Naive B cell (primary cell): ENCODE data around the gene THADA. TPM values are rescaled to one million over a fixed set of nuclear protein-coding genes. Genes with fewer than 3 reads are reported as not detected.

Experiments used
- ATAC-seq, 2 donors: fragments of 150-1000 bp; cut with Tn5 transposase; 2 replicates each; pipeline ENCODE4 v1.10.0; 2021; ENCODE audit warnings: low read depth in 2 of 2, mild to moderate bottlenecking in 2 of 2, moderate library complexity in 2 of 2
- DNase-seq: peaks from one replicate; pipeline ENCODE4 v3.0.0; 2022
- H3K27ac Mint-ChIP-seq, 6 donors: one replicate each; pipeline ENCODE4 v1.8.0; 2020 to 2022; ENCODE audit warnings: mild to moderate bottlenecking in 6 of 6, mixed read lengths in 6 of 6, moderate library complexity in 5 of 6, inconsistent platforms in 2 of 6
- H3K27me3 Mint-ChIP-seq, 3 donors: one replicate each; pipeline ENCODE4 v1.8.0; 2021 to 2022; ENCODE audit warnings: mixed read lengths in 3 of 3, mild to moderate bottlenecking in 1 of 3
- H3K36me3 Mint-ChIP-seq, 2 donors: one replicate each; pipeline ENCODE4 v1.8.0; 2020 to 2022; ENCODE audit warnings: mixed read lengths in 2 of 2, inconsistent platforms in 1 of 2, mild to moderate bottlenecking in 1 of 2
- H3K4me1 Mint-ChIP-seq, 3 donors: one replicate each; pipeline ENCODE4 v1.8.0; 2020 to 2022; ENCODE audit warnings: mixed read lengths in 3 of 3, inconsistent platforms in 1 of 3, mild to moderate bottlenecking in 1 of 3, moderate library complexity in 1 of 3
- H3K4me3 Mint-ChIP-seq, 8 donors: one replicate each; pipeline ENCODE4 v1.8.0; 2020 to 2022; ENCODE audit warnings: mild to moderate bottlenecking in 8 of 8, mixed read lengths in 8 of 8, moderate library complexity in 8 of 8, inconsistent platforms in 2 of 8
- H3K9me3 Mint-ChIP-seq, 7 donors: one replicate each; pipeline ENCODE4 v1.8.0; 2020 to 2022; ENCODE audit warnings: mixed read lengths in 7 of 7, mild to moderate bottlenecking in 5 of 7, inconsistent platforms in 2 of 7, moderate library complexity in 1 of 7
- polyA plus RNA-seq, 6 donors: library from polyadenylated mRNA; unstranded; fragments of 300-500 nt; fragmentation: Illumina TruSeq; gene quantifications; one replicate each; pipeline ENCODE4 v1.2.3, GENCODE V29; 2021; ENCODE audit warnings: low read depth in 6 of 6

Gene THADA
- polyA plus RNA-seq, 6 donors from 2014 or later = 8.3 to 20.2 (median 13.0) TPM

- Mint-ChIP-seq H3K27me3 (no peaks in the 10 kb centered on the region), H3K9me3 (no peaks in the 10 kb centered on the region), H3K36me3 (peaks cover 4 to 10% of the 10 kb centered on the region in 2 donors), H3K4me1 (peaks cover under 1 to 7% (median 1%) of the 10 kb centered on the region in 3 donors), H3K27ac (no peak overlapping the region), H3K4me3 (no peak overlapping the region)
- ATAC-seq = no peak
- DNase-seq = no peak
These were observed 181.8 kb downstream of the THADA start for GRCh38 chr2:43414033-43414432.

- ATAC-seq (no peak), DNase-seq (no peak)
- peaks cover 0 to 10% of the 10 kb centered on the region in 2 donors for H3K36me3 Mint-ChIP-seq
- no peaks in the 10 kb centered on the region for H3K27me3 Mint-ChIP-seq
- H3K9me3 Mint-ChIP-seq = no peaks in the 10 kb centered on the region
- no peak overlapping the region for H3K27ac Mint-ChIP-seq
- H3K4me1 Mint-ChIP-seq = peaks cover 7 to 15% (median 12%) of the 10 kb centered on the region in 3 donors
- no peak overlapping the region for H3K4me3 Mint-ChIP-seq
These were observed 183.6 kb downstream of the THADA start for GRCh38 chr2:43412114-43412753.

GRCh38 chr2:43410055-43410604 lies 185.7 kb downstream of the THADA start:
- no peak for DNase-seq
- no peak overlapping the region for H3K27ac Mint-ChIP-seq

GRCh38 chr2:43408407-43409160 lies 187.3 kb downstream of the THADA start:
- Mint-ChIP-seq H3K27me3 (no peaks in the 10 kb centered on the region), H3K36me3 (peaks cover 0 to 4% of the 10 kb centered on the region in 2 donors), H3K27ac (peak overlapping the region in 5 of 6 donors; percentile 8 to 55 (median 28)), H3K9me3 (no peaks in the 10 kb centered on the region), H3K4me3 (peak overlapping the region in 1 of 8 donors; percentile 7), H3K4me1 (peaks cover 12 to 19% (median 14%) of the 10 kb centered on the region in 3 donors)
- DNase-seq (peak; percentile 40), ATAC-seq (peak; percentile 96 to 98)

More at GRCh38 chr2:43410055-43410604, 185.7 kb downstream of the THADA start:
- Mint-ChIP-seq H3K36me3 (peaks cover 0 to 11% of the 10 kb centered on the region in 2 donors), H3K4me1 (peaks cover 7 to 19% (median 12%) of the 10 kb centered on the region in 3 donors), H3K27me3 (no peaks in the 10 kb centered on the region), H3K4me3 (no peak overlapping the region), H3K9me3 (no peaks in the 10 kb centered on the region)
- ATAC-seq = no peak

GRCh38 chr2:43407935-43408334 lies 187.9 kb downstream of the THADA start:
- Mint-ChIP-seq H3K27ac (peak overlapping the region in 4 of 6 donors; percentile 11 to 55 (median 26)), H3K36me3 (peaks cover 0 to 4% of the 10 kb centered on the region in 2 donors)

GRCh38 chr2:43406651-43407279 lies 189.1 kb downstream of the THADA start:
- Mint-ChIP-seq H3K4me3 (no peak overlapping the region), H3K27ac (peak overlapping the region in 1 of 6 donors; percentile 65), H3K36me3 (peaks cover 0 to 4% of the 10 kb centered on the region in 2 donors), H3K4me1 (peaks cover 12 to 24% (median 15%) of the 10 kb centered on the region in 3 donors), H3K9me3 (no peaks in the 10 kb centered on the region), H3K27me3 (no peaks in the 10 kb centered on the region)
- DNase-seq (no peak), ATAC-seq (no peak)

More at GRCh38 chr2:43407935-43408334, 187.9 kb downstream of the THADA start:
- H3K9me3 Mint-ChIP-seq = no peaks in the 10 kb centered on the region
- DNase-seq = no peak
- peak in 1 of 2 donors; percentile 27 for ATAC-seq
- peaks cover 12 to 19% (median 15%) of the 10 kb centered on the region in 3 donors for H3K4me1 Mint-ChIP-seq
- no peaks in the 10 kb centered on the region for H3K27me3 Mint-ChIP-seq
- H3K4me3 Mint-ChIP-seq = peak overlapping the region in 3 of 8 donors; percentile 7 to 20 (median 12)

GRCh38 chr2:43405829-43406228 lies 190.0 kb downstream of the THADA start:
- H3K36me3 Mint-ChIP-seq = peaks cover 0 to 4% of the 10 kb centered on the region in 2 donors
- no peaks in the 10 kb centered on the region for H3K9me3 Mint-ChIP-seq
- H3K27me3 Mint-ChIP-seq = no peaks in the 10 kb centered on the region
- H3K4me3 Mint-ChIP-seq = no peak overlapping the region
- H3K27ac Mint-ChIP-seq = no peak overlapping the region
- DNase-seq (no peak), ATAC-seq (no peak)
- H3K4me1 Mint-ChIP-seq = peaks cover 12 to 24% (median 15%) of the 10 kb centered on the region in 3 donors

GRCh38 chr2:43402452-43402937 lies 193.3 kb downstream of the THADA start:
- H3K4me3 Mint-ChIP-seq = peak overlapping the region in 1 of 8 donors; percentile 62
- ATAC-seq = no peak
- DNase-seq = no peak
- peaks cover 0 to 10% (median 7%) of the 10 kb centered on the region in 3 donors for H3K4me1 Mint-ChIP-seq
- H3K36me3 Mint-ChIP-seq = peaks cover 9 to 21% of the 10 kb centered on the region in 2 donors
- peak overlapping the region in 1 of 6 donors; percentile 79 for H3K27ac Mint-ChIP-seq
- H3K9me3 Mint-ChIP-seq = no peaks in the 10 kb centered on the region
- H3K27me3 Mint-ChIP-seq = no peaks in the 10 kb centered on the region

GRCh38 chr2:43402002-43402401 lies 193.8 kb downstream of the THADA start:
- peaks cover 13 to 26% of the 10 kb centered on the region in 2 donors for H3K36me3 Mint-ChIP-seq
- no peak overlapping the region for H3K4me3 Mint-ChIP-seq
- H3K4me1 Mint-ChIP-seq = peaks cover 0 to 9% (median 7%) of the 10 kb centered on the region in 3 donors
- no peak for DNase-seq
- no peaks in the 10 kb centered on the region for H3K9me3 Mint-ChIP-seq
- H3K27me3 Mint-ChIP-seq = no peaks in the 10 kb centered on the region
- no peak overlapping the region for H3K27ac Mint-ChIP-seq
- peak; percentile 56 to 77 for ATAC-seq

- DNase-seq (no peak), ATAC-seq (no peak)
- H3K27ac Mint-ChIP-seq = no peak overlapping the region
- peaks cover 0 to 7% (median 5%) of the 10 kb centered on the region in 3 donors for H3K4me1 Mint-ChIP-seq
- peaks cover 13 to 28% of the 10 kb centered on the region in 2 donors for H3K36me3 Mint-ChIP-seq
- H3K4me3 Mint-ChIP-seq = no peak overlapping the region
- H3K9me3 Mint-ChIP-seq = no peaks in the 10 kb centered on the region
- no peaks in the 10 kb centered on the region for H3K27me3 Mint-ChIP-seq
These were observed 195.3 kb downstream of the THADA start for GRCh38 chr2:43400508-43400907.

- Mint-ChIP-seq H3K27ac (no peak overlapping the region), H3K36me3 (peaks cover 13 to 26% of the 10 kb centered on the region in 2 donors), H3K9me3 (no peaks in the 10 kb centered on the region)
These were observed 196.1 kb downstream of the THADA start for GRCh38 chr2:43399515-43400264.

GRCh38 chr2:43399098-43399497 lies 196.7 kb downstream of the THADA start:
- Mint-ChIP-seq H3K9me3 (no peaks in the 10 kb centered on the region), H3K36me3 (peaks cover 13 to 29% of the 10 kb centered on the region in 2 donors), H3K4me1 (peaks cover 0 to 5% (median 3%) of the 10 kb centered on the region in 3 donors), H3K27me3 (no peaks in the 10 kb centered on the region), H3K4me3 (no peak overlapping the region), H3K27ac (no peak overlapping the region)
- ATAC-seq = no peak
- DNase-seq = no peak

More at GRCh38 chr2:43399515-43400264, 196.1 kb downstream of the THADA start:
- Mint-ChIP-seq H3K4me3 (no peak overlapping the region), H3K4me1 (peaks cover 0 to 6% (median 5%) of the 10 kb centered on the region in 3 donors), H3K27me3 (no peaks in the 10 kb centered on the region)
- ATAC-seq (no peak), DNase-seq (no peak)
